ENCODE results near the gene GNAQ. TPM values are rescaled to one million over a fixed set of nuclear protein-coding genes. Genes with fewer than 3 reads are reported as not detected.

Gene GNAQ
- total RNA-seq, 1 donor, result 43.8 TPM

DNA sequence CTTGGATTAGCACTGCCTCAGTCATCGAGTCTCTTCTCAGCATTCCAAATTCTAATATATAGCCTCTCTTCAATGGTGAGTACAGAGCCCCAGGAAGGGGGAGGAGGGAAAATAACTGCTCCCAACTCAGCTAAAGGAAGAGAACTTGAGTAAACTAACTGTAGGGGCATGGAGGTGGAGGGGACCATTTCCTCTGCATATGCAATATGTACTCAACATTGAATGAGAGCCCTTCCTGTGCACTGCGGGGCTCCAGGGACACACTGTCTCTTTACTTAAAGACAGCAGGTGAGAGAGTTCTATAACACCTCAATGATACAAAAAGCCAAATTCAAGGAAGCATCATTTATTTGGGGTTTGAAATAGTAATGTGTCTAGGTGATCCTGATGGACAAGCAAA, 75.1 kb downstream of the GNAQ start:
- H3K4me1 ChIP-seq (ENCODE audit: insufficient read depth, low read length), result peaks cover 48% of the 10 kb centered on the region
- no peaks in the 10 kb centered on the region for H3K9me3 ChIP-seq (ENCODE audit: low read depth, low read length)
- H3K27me3 ChIP-seq (ENCODE audit: insufficient read depth, low read length), result no peaks in the 10 kb centered on the region
- no peak overlapping the region for H3K4me3 ChIP-seq (ENCODE audit: low read length)

DNA sequence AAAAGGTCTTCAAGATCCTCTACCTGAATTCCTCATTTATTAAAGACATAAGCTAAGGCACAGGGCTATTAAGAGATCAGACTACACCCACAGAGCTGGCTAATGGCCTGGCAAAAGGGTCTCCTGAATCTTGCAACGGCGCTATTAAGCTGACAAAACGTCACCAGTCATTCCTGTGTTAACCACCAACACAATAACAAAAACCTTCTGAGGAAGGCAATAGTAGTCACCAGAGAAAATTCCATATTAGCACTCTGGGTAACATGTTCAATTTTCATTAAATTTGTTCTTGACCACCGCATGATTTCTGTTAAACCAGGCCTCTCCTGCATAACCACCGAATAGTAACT, 77.0 kb downstream of the GNAQ start:
- Histone ChIP-seq H3K9me3 (ENCODE audit: low read depth, low read length) (no peaks in the 10 kb centered on the region), H3K4me3 (ENCODE audit: low read length) (no peak overlapping the region), H3K4me1 (ENCODE audit: insufficient read depth, low read length) (peaks cover 57% of the 10 kb centered on the region), H3K27me3 (ENCODE audit: insufficient read depth, low read length) (no peaks in the 10 kb centered on the region)

DNA sequence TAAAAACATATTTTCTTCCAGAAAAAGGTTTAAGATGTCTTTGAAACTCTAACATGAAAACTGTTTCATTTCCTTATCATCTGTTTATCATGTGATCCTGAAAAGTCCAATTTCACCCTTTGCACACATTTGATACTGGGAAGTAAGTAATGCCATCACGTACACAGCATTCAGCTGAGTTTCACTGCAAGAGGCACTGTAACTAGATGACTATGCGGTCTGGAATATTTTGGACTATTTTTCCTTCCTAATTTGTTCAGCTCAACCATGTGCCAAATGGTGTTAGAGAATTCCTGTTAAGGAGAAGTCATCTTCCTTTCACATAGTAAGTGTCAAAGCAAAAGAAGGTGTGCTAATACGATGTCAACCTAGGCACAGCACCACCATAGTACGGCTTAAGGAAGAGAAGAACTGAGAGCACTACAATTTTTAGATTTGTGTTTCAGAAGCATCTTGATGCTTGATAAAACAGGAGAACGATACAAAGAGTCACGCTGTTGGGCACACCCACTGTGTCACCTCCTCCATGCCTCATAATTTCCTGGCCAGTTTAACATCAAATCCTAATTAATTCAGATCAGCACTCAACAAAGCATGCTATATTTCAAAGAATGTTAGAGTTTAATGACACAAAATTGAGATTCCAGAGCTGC, 77.5 kb downstream of the GNAQ start:
- no peaks in the 10 kb centered on the region for H3K27me3 ChIP-seq (ENCODE audit: insufficient read depth, low read length)
- no peaks in the 10 kb centered on the region for H3K9me3 ChIP-seq (ENCODE audit: low read depth, low read length)
- no peak overlapping the region for H3K4me3 ChIP-seq (ENCODE audit: low read length)
- peaks cover 62% of the 10 kb centered on the region for H3K4me1 ChIP-seq (ENCODE audit: insufficient read depth, low read length)

DNA sequence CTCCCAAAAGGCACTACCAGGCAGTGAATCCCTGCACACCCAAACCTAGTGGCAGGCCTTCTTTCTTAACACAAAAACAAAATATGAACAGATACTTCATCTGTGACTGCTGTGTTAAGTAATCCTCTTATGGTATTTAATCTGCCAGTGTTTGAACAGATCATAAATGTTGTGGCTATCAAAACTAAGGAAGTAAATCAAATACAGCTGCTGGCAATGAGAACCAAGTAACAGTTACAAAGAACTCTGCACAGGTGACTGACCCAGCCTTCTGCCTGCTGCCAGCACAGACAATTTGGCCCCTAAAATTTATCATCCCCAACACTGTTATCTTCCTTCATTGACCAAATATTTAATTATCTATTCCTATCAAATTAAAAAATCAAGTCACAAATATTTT, 78.0 kb downstream of the GNAQ start:
- peaks cover 63% of the 10 kb centered on the region for H3K4me1 ChIP-seq (ENCODE audit: insufficient read depth, low read length)
- no peaks in the 10 kb centered on the region for H3K9me3 ChIP-seq (ENCODE audit: low read depth, low read length)

DNA sequence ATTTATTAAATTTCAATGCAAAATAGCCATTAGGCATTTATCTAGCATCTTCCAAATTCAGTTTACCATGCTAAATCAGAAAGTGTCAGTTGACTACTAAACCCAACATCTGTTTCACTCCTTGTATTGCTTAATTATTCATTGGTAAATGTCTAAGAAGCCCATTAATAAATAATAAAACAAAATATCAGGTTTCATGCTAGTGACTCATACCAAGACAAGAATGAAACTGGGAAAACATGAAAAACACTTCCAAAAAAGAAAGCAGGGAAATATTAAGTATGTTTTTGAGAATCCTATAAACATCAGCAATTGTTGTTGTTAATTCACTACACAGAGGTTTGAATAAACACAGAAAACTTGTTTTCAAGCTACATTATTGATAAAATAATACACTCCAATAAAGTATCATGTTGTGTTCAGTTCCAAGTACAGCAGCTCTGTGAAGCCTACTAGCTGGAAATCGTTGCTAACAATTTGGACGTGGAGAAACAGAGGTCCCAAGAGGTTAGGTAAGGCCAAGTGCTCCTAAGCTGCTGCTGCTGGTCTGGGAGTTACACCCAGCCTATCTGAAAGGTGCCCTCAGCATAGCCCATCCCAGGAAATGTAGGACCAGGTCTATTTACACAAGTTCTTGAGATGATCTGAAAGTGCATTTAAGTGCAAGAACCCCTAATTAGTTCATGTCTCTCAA, 78.8 kb downstream of the GNAQ start:
- no peaks in the 10 kb centered on the region for H3K9me3 ChIP-seq (ENCODE audit: low read depth, low read length)
- H3K4me3 ChIP-seq (ENCODE audit: low read length), result no peak overlapping the region
- H3K27me3 ChIP-seq (ENCODE audit: insufficient read depth, low read length), result no peaks in the 10 kb centered on the region

More for the DNA sequence above, 78.0 kb downstream of the GNAQ start:
- H3K4me3 ChIP-seq (ENCODE audit: low read length), result no peak overlapping the region
- no peaks in the 10 kb centered on the region for H3K27me3 ChIP-seq (ENCODE audit: insufficient read depth, low read length)

DNA sequence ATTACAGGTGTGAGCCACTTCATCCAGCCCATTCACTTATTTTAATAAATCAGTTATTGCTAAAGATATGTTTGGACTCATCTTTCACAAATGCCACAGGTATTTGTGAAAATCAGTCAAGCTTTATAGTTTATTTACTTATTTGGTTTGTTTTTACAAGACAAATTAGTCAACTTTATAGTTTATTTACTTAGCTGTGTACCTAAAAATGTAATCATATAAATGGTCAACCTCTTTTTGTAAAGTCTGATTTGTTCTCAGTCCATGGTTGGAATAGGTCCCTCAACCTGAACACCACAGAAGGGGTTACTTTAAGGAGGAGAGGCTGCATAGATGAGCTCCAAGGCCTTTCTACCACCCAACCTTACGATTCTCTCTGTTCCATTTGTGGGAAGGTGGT, 80.2 kb downstream of the GNAQ start:
- no peaks in the 10 kb centered on the region for H3K27me3 ChIP-seq (ENCODE audit: insufficient read depth, low read length)
- no peaks in the 10 kb centered on the region for H3K9me3 ChIP-seq (ENCODE audit: low read depth, low read length)
- no peak overlapping the region for H3K4me3 ChIP-seq (ENCODE audit: low read length)
- peaks cover 62% of the 10 kb centered on the region for H3K4me1 ChIP-seq (ENCODE audit: insufficient read depth, low read length)

More for the DNA sequence above, 78.8 kb downstream of the GNAQ start:
- peaks cover 62% of the 10 kb centered on the region for H3K4me1 ChIP-seq (ENCODE audit: insufficient read depth, low read length)

DNA sequence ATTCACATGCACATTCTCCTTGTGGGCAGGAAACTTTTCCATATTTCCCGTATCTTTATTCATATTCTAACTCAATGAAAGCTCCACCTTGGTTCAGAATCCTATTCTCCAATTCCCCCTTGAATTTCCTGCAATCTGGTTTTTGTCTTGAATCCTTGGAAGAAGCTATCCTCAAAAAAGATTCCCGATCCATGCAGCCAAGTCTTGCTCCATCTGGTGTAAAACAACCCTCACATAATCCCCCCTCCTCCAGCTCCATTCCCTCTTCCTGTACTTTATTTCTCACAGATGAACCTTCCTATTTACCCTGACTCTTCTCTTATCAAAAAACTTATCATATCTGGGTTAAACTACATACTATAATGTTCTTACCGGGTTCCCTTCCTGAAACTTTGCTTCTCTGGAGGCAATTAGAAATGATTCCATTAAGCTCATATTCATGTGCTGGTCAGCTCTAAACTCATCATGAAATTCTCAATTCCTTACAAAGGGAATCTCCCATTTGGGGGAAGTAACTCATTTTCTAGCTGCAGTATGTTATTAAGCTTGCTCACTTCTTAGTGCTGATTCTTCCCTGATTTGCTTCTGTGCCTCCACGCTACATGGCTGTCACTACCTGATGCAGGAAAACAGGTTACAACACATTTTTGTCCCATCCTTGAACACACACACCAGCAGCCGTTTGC, 81.7 kb downstream of the GNAQ start:
- Histone ChIP-seq H3K9me3 (ENCODE audit: low read depth, low read length) (no peaks in the 10 kb centered on the region), H3K4me3 (ENCODE audit: low read length) (no peak overlapping the region), H3K4me1 (ENCODE audit: insufficient read depth, low read length) (peaks cover 74% of the 10 kb centered on the region)

DNA sequence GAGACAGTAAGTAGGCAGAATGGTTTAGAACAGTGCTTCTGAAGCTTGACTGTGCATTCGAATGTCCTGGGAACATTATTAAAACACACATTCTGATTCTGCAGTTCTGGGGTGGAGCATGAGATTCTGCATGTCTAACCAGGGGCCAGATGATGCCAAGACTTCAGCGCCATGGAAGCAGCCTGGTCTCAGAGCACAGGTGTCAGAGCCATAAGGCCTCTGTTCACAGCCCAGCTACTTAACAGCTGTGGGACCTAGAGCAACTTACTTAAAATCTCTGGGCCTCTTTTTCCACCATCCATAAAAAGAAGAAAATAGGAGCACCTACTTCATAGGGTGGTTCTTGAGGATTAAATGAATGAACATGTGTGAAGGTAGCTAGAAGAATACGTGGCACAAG, 84.0 kb downstream of the GNAQ start:
- Histone ChIP-seq H3K27me3 (ENCODE audit: insufficient read depth, low read length) (no peaks in the 10 kb centered on the region), H3K4me1 (ENCODE audit: insufficient read depth, low read length) (peaks cover 75% of the 10 kb centered on the region), H3K9me3 (ENCODE audit: low read depth, low read length) (no peaks in the 10 kb centered on the region), H3K4me3 (ENCODE audit: low read length) (no peak overlapping the region)

More for the DNA sequence above, 81.7 kb downstream of the GNAQ start:
- no peaks in the 10 kb centered on the region for H3K27me3 ChIP-seq (ENCODE audit: insufficient read depth, low read length)

DNA sequence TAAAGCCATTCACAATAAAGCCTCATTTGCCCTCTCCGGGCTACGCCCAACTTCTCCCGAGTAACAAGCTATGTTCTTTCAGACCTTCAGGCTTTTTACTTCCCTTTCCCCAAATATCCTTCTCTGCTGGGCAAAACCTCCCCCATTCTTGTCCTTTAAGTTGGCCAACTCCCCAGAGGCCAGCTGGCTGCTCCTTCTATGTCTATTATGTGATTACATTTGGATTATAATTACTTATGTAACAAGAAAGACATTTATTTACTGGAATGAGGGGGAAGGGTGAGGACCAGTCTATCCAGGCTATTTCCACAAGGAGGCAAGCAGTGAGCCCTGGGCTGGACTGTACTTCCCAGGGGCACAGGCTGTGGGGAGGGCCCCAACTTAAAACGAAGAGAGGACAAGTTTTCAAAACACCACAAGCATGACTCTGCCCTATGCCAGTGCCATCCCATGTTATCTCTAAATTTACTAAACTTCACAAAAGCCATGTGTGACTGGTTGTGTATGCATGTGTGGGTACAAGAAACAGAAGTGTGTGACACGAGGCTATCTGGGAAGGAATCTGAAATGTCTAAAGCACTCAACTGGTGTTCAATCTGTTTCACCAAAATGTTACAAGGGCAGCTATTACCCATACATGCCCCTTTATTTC, 84.5 kb downstream of the GNAQ start:
- peak overlapping the region; percentile 23 for H3K4me3 ChIP-seq (ENCODE audit: low read length)
- H3K9me3 ChIP-seq (ENCODE audit: low read depth, low read length), result no peaks in the 10 kb centered on the region
- H3K27me3 ChIP-seq (ENCODE audit: insufficient read depth, low read length), result no peaks in the 10 kb centered on the region
- H3K4me1 ChIP-seq (ENCODE audit: insufficient read depth, low read length), result peaks cover 79% of the 10 kb centered on the region

DNA sequence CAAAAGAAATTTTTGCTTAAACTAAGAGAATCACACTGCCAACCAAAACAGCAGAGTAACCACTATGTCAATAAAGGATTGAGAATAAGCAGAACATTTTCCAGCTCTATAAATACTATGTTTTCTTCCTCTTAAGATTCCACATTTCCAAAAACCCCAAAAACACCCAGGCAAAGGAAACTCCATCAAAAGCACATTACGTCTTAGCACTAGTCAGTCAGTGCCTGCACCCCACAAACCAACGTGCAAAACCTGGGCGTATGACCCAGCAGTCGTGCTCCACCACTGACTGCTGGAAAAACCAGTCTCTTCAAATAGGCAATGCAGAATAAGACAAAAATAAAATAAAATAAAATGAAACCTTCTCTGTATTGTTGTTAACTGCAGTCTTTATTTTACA, 85.3 kb downstream of the GNAQ start:
- no peaks in the 10 kb centered on the region for H3K9me3 ChIP-seq (ENCODE audit: low read depth, low read length)
- H3K4me1 ChIP-seq (ENCODE audit: insufficient read depth, low read length), result peaks cover 79% of the 10 kb centered on the region
- peak overlapping the region; percentile 23 for H3K4me3 ChIP-seq (ENCODE audit: low read length)
- no peaks in the 10 kb centered on the region for H3K27me3 ChIP-seq (ENCODE audit: insufficient read depth, low read length)

DNA sequence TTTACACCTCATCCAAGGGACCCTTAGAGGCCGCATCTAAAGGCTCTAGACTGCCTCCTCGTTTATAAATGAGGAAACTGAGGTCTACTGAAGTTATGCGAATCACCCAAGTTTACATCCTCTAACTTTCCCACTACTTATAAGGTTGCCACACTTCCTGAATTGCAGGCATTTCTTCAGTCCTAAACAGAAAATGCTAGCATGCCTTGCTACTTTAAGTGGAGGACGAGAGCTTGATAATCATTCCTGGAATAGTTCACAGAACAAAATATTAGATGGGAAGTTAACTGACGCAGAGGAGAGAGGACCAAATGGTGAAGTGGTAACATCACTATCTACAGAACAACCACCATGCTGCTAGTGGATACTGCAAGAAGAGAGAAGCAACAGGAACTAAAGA, 85.8 kb downstream of the GNAQ start:
- Histone ChIP-seq H3K9me3 (ENCODE audit: low read depth, low read length) (no peaks in the 10 kb centered on the region), H3K27me3 (ENCODE audit: insufficient read depth, low read length) (no peaks in the 10 kb centered on the region), H3K4me3 (ENCODE audit: low read length) (peak overlapping the region; percentile 23), H3K4me1 (ENCODE audit: insufficient read depth, low read length) (peaks cover 79% of the 10 kb centered on the region)

DNA sequence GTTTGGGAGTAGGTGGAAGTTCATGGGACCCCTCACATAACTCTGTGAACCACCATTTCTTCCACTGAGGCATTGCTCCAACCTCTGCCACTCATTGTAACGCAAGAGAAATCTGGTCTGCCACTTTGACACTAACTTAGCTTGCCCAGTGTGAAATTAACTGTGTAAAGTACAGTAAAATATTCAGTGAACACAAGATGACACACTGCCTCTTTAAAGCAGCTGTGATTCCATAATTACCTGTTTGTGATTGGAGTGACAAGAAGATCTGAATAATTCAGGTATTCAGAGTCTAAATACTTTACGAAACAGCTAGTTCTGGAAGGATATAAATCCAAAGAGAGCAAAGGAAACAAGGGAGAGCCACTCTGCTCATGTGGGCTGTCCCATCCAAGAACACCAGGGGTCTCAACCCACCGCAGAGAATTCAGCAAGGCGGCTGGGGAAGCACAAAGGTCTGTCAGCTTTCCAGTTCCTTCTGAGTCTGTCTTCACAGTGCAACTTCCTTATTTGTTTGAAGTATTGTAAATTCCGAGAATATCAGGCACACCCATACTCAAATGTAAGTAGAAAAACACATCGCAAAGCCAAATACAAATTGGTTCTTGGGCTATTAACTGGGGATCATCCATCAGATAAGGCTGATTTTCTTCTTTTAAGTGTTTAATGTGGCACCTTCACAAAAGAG, 86.9 kb downstream of the GNAQ start:
- peak overlapping the region; percentile 10 for H3K4me3 ChIP-seq (ENCODE audit: low read length)
- H3K4me1 ChIP-seq (ENCODE audit: insufficient read depth, low read length), result peaks cover 70% of the 10 kb centered on the region

DNA sequence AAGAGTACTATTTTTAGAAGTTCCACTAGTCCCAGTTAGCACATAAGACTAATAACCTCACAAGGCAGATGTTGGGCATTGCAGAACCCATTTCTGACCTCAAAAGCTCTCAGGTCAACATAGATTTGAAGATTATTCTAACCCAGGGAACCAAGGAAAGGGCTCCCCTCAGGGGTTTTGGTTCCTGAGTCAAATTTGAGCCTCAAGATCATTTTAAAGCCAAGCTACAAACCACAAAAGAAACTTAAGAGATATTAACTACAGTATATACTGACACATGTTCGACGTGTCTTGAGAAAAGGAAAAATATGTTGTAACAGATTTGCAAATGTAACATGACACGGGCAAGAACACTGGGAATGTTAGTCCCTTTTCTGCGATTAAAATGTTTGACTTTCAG, 88.6 kb downstream of the GNAQ start:
- H3K4me1 ChIP-seq (ENCODE audit: insufficient read depth, low read length), result peaks cover 54% of the 10 kb centered on the region
- no peak overlapping the region for H3K4me3 ChIP-seq (ENCODE audit: low read length)
- H3K27me3 ChIP-seq (ENCODE audit: insufficient read depth, low read length), result no peaks in the 10 kb centered on the region
- no peaks in the 10 kb centered on the region for H3K9me3 ChIP-seq (ENCODE audit: low read depth, low read length)

More for the DNA sequence above, 86.9 kb downstream of the GNAQ start:
- Histone ChIP-seq H3K9me3 (ENCODE audit: low read depth, low read length) (no peaks in the 10 kb centered on the region), H3K27me3 (ENCODE audit: insufficient read depth, low read length) (no peaks in the 10 kb centered on the region)

DNA sequence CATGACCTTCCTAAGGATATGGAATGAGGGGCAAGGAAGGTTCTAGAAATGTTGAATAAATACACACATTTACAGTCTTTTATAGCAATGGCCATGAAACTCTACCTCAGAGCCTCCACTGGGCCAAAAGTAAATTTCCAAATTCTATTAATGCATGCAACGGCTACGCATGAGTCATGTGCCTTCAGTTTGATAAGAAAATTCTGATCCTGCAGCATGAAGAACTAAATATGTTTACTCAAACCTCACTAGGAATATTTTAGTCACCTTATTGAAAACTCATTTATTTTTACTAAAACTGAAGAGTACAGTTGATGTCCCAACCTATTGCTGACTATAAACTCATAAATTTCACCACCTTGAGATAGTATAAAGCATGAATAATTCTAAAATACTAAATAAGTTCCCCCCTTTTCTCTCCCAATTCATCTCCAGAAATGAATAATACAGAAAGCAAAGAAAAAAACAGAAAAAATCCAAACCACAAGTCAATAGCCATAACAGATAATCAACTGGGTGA, 92.4 kb downstream of the GNAQ start:
- Histone ChIP-seq H3K4me3 (ENCODE audit: low read length) (no peak overlapping the region), H3K9me3 (ENCODE audit: low read depth, low read length) (no peaks in the 10 kb centered on the region), H3K4me1 (ENCODE audit: insufficient read depth, low read length) (peaks cover 52% of the 10 kb centered on the region), H3K27me3 (ENCODE audit: insufficient read depth, low read length) (no peaks in the 10 kb centered on the region)
